Stimulated activated CD8-positive, alpha-beta memory T cell treated with anti-CD3 and anti-CD28 coated beads, Interleukin-15, amount 100 ng/mL, for 48 hours (primary cell): ENCODE results near the gene SDF2L1.
A peak's percentile ranks its signal among the peaks of the same experiment; 100 is the strongest.
"Not testable (repeated sequence)": the region's sequence is repeated elsewhere in the genome, so short reads cannot be mapped to it uniquely, and the experiment has no call there.

Source experiments
- DNase-seq, 2 donors: peaks; one replicate each; pipeline ENCODE4 v3.0.0-alpha.2; 2020; ENCODE audit warnings: low read depth in 2 of 2

The SDF2L1 gene

DNA sequence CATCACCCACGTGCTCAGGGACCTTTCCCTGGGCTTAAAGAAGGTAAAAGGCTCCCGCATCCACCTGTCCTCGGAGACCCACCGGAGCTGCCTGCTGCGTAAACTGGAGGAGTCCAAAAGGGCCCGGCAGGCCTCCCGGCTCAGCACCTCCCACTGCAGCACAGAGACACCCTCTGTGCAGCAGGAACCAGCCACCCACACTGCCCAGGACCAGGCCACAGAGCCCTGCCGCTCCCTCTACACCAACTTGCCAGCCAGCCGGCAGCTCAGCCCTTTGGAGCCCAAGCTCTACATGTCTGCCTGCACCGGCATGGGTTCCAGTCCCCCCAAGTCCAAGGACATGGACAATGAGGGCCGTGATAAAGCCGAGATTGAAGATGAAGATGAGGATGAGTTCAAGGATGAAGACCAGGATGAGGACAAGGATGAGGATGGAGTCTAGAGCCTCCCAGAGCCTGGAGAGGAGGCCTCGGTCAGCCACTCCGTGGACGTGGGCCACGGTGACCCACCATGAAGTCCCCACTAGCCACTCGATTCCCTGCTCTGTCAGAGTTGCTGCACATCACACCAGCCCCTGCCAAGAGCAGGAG is 5.4 kb upstream of the SDF2L1 start:
- no peak for DNase-seq

DNA sequence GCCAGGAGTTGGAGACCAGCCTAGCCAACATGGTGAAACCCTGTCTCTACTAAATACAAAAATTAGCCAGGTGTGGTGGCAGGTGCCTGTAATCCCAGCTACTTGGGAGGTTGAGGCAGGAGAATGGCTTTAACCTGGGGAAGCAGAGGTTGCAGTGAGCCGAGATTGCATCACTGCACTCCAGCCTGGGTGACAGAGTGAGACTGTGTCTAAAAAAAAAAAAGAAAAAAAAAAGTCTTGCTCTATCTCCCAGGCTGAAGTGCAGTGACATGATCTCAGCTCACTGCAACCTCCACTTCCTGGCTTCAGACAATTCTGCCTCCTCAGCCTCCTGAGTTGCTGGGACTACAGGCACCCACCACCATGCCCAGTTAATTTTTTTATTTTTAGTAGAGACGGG is 4.7 kb upstream of the SDF2L1 start:
- not testable (repeated sequence) for DNase-seq

DNA sequence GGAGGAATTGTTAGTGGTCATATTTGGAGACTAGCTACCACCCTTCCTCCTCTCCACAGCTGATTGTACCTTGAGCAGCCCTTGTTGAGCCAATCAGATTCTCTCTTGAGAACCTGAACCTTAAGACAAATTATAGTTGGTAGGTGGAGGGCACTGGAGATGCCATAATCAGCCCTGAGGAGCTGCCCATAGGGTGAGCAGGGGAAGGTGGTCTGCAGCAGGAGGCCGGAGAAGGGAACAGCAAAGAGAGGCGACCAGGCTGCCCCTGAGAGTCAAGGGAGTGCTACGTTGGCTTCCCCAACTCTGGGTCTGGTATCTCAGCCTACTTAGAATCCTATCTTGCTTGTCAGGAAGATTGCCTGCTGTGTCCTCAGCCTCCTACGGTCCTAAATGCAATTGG is 2.7 kb upstream of the SDF2L1 start:
- DNase-seq: no peak

DNA sequence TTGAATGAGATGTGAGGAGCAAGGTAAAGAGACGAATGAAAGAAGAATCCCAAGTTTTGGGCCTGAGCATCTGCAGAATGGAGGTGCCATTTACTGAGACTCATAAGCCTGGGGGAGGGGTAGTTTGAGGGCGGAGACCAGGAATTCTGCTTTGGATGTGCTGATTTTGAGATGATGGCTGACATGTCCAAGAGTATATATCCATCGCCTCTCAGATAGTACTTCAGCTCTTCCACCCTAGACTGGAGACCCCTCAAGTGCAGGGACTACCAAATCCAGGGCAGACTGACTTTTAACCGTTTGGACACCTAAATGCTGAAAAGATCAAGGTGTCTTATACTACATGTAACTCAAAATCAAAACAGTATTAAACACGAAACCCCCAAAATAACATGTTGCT is 1.3 kb upstream of the SDF2L1 start:
- DNase-seq: no peak

DNA sequence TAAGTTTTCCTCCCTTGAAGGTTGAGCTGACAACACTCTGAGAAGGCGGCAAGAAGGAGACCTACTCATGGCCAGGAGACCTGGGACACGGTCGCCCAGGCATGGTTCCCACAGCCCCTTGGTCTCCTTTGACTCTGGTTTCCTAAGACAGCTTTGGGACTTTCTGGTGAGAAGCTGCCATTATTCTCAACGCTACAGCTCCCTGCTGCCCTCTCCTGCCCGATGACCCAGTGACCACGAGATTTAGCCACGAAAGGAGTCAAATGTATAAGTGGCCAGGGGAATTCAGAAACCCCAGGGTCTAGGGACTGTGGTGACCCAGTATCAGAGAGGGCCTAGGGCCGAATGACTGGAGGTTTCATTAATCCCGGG is 699 bp upstream of the SDF2L1 start:
- DNase-seq: no peak

DNA sequence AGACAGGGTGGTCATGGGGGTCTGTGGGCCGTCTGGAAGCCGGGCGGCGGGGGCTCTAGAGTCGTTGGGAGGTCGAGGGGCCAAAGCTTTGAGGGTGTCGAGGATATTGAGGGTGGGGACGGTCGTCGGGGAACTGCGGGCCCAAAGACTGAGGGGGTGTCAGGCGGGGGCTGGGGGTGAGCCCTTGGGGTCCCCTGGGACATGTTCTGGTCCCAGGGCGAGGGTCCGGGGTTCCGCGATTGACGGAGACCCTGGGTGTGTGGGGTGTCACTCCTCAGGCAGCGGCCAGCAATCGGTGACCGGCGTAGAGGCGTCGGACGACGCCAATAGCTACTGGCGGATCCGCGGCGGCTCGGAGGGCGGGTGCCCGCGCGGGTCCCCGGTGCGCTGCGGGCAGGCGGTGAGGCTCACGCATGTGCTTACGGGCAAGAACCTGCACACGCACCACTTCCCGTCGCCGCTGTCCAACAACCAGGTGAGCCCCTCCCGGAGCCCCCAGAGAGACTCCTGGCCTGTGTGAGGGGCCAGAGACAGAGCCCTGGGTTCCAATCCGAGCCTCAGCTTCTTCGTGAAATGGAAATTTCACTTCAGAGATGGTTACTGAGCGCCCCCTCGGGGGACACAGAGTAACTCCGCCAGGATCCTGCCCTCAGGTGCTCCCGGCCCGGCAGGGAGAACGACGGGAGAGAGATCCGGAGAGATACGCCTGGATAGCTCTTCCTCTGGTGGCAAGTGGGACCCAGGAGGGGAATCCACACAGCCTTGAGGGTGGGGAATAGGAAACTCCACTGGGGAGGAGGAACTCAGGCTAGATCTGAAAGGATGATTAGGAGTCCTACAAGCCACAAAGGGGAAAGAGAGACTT is 714 bp downstream of the SDF2L1 start:
- peak; percentile 40 to 44 for DNase-seq

DNA sequence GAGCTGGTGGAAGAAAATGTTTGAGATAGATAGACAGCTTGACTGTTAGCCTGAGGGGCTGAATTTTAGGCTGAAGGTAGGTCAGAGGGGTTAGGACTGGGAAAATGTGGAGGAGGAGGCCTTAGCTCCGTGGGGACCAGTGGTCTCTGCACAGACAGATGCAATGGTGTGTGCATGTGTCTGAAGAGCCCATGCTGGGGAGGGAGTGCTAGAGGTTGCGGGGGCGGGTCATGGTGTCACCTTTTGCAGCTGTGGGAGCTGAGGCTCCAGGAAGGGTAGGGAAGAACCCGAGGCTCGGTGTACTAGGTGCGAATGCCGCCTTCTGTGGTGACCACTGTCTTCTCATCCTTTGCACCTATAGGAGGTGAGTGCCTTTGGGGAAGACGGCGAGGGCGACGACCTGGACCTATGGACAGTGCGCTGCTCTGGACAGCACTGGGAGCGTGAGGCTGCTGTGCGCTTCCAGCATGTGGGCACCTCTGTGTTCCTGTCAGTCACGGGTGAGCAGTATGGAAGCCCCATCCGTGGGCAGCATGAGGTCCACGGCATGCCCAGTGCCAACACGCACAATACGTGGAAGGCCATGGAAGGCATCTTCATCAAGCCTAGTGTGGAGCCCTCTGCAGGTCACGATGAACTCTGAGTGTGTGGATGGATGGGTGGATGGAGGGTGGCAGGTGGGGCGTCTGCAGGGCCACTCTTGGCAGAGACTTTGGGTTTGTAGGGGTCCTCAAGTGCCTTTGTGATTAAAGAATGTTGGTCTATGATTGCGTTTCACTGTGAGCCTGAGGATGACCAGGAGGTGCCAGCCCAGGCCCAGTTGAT is 1.6 kb downstream of the SDF2L1 start:
- DNase-seq: no peak

DNA sequence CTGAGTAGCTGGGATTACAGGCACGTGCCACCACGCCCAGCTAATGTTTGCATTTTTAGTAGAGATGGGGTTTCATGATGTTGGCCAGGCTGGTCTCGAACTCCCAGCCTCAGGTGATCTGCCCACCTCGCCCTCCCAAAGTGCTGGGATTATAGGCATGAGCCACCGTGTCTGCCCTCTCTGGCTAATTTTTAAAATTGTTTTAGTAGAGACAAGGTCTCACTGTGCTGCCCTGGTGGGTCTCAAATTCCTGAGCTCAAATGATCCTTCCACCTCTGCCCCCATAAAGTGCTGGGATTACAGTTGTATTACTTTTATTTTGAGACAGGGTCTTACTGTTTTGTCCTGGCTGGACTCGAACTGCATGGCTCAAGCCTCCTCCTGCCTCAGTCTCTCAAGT is 3.4 kb downstream of the SDF2L1 start:
- not testable (repeated sequence) for DNase-seq

DNA sequence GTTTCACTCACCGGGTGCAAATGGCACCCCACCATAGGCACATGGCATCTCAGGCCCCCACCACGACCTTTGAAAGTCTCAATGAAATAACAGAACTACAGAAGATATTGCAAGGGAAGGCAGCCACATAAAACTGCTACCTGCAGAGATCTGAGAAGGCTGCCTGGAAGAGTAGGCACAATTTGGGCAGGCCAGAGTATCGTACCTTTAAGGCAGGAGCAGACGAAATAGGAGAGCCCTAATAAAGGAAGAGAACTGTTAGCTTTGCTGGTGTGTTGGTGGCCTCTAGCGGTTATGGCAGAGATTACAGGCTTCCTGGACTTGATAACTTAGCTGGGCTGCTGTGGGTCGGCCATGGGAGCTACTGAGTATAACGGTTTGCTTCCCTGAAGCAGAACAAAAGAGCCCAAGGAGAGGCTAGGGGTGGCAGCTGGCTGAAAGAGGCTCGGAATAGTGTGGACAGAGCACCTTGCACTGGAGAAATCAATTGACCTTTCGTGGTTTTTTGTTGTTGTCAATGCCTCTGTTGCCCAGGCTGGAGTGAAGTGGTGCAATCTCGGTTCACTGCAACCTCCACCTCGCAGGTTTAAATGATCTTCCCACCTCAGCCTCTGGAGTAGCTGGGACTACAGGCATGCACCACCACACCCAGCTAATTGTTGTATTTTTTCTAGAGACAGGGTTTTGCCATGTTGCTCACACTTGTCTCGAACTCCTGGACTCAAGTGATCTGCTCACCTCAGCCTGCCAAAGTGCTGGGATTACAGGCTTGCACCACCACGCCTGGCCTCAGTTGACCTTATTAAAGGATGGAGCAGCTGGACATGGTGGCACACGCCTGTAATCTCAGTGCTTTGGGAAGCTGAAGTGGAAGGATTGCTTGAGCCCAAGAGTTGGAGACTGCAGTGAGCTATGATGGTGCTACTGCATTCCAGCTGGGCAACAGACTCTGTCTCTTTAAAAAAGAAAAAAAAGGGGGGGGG is 4.8 kb downstream of the SDF2L1 start:
- DNase-seq: peak; percentile 47 to 55

DNA sequence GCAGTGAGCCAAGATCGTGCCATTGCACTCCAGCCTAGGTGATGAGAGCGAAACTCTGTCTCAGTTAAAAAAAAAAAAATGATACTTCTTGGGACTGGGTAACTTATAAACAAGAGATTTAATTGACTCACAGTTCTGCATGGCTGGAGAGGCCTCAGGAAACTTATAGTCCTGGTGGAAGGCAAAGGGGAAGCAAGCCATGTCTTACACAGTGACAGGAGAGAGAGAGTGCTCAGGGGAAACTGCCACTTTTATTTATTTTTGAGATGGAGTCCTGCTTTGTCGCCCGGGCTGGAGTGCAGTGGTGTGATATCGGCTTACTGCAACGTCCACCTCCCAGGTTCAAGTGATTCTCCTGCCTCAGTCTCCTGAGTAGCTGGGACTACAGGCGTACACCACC is 8.2 kb downstream of the SDF2L1 start:
- no peak for DNase-seq

DNA sequence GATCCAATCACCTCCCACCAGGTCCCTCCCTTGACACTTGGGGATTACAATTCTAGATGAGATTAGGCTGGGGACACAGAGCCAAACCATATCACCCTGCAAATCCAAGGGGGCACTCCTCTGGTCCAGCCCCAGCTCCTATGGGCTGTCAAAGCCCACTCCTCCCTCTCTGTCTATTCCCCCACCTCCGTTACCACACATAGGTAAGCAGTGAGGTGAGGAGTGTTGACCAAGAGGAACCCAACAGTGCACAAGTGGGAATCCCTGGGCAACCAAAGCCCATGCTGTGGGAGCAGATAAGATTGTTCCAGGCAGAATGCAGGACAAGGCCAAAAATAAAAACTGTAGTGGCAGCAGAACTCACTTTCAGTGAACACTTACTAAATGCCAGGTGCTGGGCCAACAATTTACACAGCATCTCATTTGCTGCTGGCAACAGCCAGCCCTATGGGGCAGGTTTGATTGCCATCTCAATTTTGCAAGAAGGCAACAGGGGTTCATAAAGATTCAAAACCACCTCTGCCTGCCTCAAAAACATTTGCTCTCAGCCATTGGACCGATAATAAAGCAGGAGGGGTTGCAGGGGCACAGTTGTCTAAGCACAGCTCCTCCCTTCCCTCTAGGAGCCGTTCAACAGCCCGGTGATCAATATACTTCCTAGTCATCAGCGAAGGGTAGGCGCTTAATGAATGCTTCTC is 8.9 kb downstream of the SDF2L1 start:
- DNase-seq: no peak

DNA sequence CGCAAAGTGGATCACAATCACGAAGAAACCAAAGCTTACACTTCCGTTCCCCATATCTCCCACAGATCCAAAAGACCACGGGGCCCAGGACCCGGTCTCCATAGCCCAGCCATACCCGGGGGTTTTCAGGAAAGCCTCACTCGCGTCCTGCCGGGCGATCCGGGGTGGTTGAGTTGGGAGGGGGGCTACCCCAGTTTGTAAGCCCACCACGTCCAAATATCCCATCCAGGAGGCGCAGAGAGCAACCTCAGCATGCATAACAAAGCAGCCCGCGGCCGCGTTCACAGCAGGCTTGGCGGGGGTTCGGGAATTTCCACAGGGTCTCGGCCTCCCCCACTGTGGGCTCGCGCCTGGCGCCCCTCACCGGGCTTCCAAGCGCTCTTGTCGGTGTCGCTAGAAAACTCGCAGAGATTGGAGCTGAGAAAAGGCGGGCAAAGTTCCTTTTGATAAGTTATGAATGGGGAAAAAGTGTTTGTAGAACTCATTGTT is 9.5 kb downstream of the SDF2L1 start:
- no peak for DNase-seq

DNA sequence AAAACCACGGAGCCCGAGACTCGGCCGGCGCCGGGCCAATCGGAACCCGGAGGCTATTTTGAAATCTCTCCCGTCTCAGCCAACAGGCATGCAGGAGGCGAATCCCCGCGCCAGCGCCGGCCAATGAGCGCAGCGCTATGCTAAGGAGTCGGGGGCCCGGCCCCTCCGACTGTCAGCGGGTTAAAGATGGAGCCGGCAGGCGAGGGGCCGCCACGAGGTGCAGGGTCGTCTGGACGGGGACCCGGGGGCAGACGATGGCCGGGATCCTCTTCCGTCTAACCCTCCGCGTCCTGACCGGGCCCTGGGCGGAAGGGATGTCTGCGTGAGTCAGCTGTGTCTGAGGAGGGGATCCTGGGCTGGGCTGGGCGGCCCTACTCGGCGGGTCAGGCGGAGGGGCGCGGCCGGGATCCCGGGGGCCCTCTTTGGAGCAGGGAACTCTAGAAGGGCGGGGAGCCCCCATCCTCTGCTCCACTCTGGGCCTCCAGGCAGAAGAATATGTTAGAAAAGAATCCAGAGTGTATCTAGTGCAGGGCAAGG is 10.0 kb downstream of the SDF2L1 start:
- DNase-seq: peak; percentile 82 to 83

DNA sequence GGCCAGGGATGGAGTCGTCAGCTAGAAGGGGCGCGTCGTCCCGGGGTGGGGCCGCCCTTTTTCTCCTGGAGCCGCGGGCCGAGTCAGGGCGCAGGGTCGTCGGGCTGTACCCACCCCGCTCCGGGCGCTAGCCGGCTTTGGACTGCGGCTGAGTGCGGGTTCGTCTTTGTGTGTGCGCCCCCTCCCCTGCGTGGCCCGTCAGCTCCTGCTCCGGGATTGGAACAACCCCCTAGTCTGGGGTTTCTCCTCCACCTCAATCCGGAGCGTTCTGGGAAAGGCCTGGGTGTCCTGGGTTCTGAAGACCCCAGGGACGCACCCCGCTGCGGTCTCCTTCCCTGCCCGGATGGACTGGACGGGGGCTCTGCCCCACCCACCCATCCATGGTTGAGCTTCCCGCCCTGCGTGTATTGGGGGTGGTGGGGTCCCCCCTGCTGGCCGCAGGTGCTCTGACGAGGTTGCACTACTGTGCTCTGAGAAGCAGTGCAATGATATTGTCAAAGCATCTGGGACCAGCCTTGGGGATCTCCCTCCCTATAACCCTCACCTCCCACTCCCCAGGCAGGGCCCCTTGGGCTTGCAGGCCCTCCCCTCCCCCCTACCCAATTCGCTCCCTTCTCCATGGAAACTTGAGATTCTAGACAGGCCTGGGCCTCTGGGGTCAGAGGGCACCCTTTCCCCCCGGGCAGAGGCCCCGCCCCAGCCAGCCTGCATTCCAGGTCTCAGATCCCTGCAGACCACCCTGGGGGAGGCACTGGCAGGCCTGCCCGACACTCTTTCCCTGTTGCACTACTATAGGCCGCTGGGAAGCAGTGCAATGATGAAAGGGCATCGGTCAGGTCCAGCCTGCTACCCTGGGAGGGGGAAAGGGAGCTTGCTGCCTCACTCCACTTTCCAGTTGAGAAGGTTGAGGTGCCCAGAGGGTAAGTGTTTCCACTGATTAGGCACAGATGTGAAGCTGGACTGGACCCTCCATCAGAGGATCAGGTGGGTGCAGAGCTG is 10.7 kb downstream of the SDF2L1 start:
- no peak for DNase-seq

DNA sequence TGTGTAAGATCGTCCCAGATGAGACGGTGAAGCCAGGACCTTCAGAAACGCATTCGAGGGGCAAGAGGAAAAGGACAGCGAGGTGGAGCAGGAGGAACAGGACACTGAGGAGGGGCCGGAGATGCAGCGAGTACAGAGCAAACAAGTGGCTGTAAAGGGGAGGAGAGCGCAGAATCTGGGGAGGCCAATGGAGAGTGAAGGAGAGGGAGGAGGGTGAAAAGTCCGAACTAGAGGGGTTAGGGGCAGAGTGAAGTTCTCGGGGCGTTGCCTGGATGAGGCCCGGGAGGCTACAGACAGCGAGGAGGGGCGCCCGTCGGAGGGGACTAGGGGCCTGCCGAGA is 14.9 kb downstream of the SDF2L1 start:
- DNase-seq: no peak

DNA sequence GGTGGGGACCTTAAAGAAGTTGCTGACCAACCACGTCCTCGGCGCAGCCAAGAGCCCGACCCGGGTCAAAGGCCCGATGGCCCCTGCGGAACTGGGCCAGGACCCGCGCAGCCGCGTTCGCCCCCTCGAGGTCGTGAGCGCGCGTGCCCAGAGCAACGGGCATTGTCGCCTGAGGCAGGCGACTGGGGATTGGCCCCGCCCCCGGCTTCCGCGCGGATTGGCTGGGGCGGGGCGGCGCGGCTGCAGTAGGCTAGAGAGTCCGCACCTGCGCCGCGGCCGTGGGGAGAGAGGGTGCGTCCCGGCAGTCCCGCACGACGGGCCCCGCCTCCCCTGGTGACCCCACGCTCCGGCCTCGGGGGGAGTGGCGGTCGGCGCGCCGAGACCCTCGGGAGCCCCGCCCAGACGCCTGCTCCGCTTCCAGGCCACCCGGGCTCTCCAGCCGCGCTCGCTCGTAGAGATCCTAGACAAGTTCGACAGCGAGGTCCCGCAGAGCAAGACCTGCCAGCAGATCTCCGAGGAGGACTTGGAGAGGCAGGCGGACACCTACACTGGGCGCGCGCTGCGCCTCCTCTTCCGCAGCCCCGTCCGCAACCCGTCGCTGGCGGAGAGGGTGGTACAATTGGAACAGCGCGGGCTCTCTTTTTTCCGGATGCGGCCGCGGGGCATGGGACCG is 15.4 kb downstream of the SDF2L1 start:
- peak; percentile 71 to 72 for DNase-seq

DNA sequence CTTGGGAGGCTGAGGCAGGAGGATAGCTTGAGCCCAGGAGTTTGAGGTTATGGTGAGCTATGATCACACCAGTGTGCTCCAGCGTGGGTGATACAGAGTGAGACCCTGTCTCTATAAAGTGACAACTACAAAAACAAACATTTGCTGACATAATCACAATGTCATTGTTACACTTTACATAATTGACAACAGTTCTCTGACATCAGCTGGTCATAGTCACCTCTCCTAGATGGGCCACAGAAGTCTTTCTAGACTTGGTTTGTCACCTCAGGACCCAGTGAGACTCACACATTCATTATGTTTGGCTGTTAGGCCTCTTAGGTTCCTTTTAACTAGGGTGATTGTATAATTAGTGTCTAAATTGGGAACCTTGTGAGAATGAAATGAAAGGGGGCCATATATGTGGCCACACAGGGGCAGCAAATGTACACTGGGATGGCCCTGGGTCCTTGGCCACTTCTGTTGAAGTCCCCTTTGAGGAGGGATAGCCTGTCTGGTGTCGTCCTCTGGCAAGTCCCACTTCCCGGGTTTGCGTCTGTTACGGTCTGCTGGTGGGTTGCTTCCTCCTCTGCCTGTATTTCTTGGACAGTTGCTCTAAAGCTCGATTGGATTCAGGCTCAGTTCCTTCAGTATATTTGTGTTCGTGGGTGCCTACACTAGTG is 17.9 kb downstream of the SDF2L1 start:
- no peak for DNase-seq

DNA sequence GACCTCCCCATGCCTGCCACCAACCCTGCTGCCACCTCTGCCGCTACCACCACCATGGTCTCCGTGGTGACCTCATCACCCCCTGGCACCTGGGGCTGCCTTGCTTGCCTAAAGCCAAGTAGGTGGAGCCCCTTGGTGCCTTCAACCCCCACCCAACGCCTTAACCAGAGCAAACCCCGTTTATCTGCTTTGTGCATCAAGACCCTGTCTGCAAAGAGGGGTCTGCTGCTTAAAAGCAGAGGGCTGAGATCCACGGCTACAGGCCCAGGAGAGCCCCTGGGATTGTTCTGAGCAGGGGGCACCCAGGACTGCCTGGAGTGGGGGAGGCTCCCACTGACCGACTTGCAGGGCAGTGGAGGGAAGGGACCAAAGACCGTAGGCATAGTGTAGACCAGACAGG is 18.8 kb downstream of the SDF2L1 start:
- no peak for DNase-seq
